ENCODE results near the gene ASPN.

ASPN gene

GRCh38 chr9:92503156-92503555, 20.9 kb upstream of the ASPN start:
- DNase-seq: no peak

- no peak for DNase-seq
Measured at GRCh38 chr9:92501671-92502393, 19.5 kb upstream of the ASPN start.

- no peak for DNase-seq
Measured at GRCh38 chr9:92500725-92501124, 18.4 kb upstream of the ASPN start.

GRCh38 chr9:92499701-92500100, 17.4 kb upstream of the ASPN start:
- no peak for DNase-seq

- DNase-seq: no peak
Measured at GRCh38 chr9:92496396-92497176, 14.3 kb upstream of the ASPN start.

- DNase-seq: no peak
Measured at GRCh38 chr9:92494856-92495255, 12.6 kb upstream of the ASPN start.

- DNase-seq: no peak
Measured at GRCh38 chr9:92493749-92494387, 11.6 kb upstream of the ASPN start.

GRCh38 chr9:92492781-92493401, 10.6 kb upstream of the ASPN start:
- no peak for DNase-seq

GRCh38 chr9:92488681-92489550, 6.6 kb upstream of the ASPN start:
- no peak for DNase-seq

GRCh38 chr9:92486371-92486770, 4.1 kb upstream of the ASPN start:
- DNase-seq: no peak

GRCh38 chr9:92484563-92484962, 2.3 kb upstream of the ASPN start:
- DNase-seq: no peak

GRCh38 chr9:92483627-92484545, 1.6 kb upstream of the ASPN start:
- no peak for DNase-seq

- no peak for DNase-seq
Measured at GRCh38 chr9:92482805-92483204, 499 bp upstream of the ASPN start.

GRCh38 chr9:92480986-92481633, 1.2 kb downstream of the ASPN start:
- DNase-seq: no peak

- no peak for DNase-seq
Measured at GRCh38 chr9:92480291-92480771, 2.0 kb downstream of the ASPN start.

GRCh38 chr9:92479346-92479745, 3.0 kb downstream of the ASPN start:
- DNase-seq: no peak

GRCh38 chr9:92478783-92479182, 3.5 kb downstream of the ASPN start:
- no peak for DNase-seq

- no peak for DNase-seq
Measured at GRCh38 chr9:92476962-92477361, 5.3 kb downstream of the ASPN start.

- no peak for DNase-seq
Measured at GRCh38 chr9:92474587-92474986, 7.7 kb downstream of the ASPN start.

GRCh38 chr9:92468206-92468605, 14.1 kb downstream of the ASPN start:
- no peak for DNase-seq

- DNase-seq: no peak
Measured at GRCh38 chr9:92467511-92467910, 14.8 kb downstream of the ASPN start.

Measured in central memory CD4-positive, alpha-beta T cell (primary cell).